GM21367 (cell line): ENCODE measurements around the gene CRY2.

Experiments used
- ATAC-seq: cut with Tn5 transposase; IDR thresholded peaks from one replicate; pipeline ENCODE4 v1.9.1; 2021; ENCODE audit not compliant: unreplicated experiment

The CRY2 gene

DNA sequence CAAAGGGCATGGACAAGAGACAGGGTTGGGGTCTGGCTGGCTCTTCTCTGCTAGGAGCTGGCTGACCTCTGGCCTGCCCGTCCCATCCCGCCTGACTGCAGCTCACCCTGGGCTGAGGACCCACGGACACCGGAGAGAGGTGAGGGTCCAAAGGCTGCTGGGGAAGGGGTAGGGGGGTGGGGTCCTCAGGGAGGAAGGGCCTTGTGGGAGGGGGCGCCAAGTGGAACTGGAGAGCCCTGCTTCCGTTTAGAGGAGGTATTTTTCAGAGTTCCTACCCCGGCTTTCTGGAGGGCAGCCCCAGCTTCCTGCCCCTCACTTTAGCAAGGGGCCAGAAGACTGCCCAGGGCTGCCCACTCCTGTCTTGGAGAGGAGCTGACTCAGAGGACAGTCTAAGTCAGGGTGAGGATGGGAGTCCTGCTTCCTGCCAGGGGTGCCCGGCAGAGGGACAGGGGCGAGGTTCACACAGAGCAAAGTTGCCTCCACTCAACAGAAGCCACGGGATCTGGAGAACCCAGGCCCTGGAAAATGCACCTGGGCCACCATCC, 82.3 kb downstream of the CRY2 start:
- ATAC-seq: peak; percentile 15

DNA sequence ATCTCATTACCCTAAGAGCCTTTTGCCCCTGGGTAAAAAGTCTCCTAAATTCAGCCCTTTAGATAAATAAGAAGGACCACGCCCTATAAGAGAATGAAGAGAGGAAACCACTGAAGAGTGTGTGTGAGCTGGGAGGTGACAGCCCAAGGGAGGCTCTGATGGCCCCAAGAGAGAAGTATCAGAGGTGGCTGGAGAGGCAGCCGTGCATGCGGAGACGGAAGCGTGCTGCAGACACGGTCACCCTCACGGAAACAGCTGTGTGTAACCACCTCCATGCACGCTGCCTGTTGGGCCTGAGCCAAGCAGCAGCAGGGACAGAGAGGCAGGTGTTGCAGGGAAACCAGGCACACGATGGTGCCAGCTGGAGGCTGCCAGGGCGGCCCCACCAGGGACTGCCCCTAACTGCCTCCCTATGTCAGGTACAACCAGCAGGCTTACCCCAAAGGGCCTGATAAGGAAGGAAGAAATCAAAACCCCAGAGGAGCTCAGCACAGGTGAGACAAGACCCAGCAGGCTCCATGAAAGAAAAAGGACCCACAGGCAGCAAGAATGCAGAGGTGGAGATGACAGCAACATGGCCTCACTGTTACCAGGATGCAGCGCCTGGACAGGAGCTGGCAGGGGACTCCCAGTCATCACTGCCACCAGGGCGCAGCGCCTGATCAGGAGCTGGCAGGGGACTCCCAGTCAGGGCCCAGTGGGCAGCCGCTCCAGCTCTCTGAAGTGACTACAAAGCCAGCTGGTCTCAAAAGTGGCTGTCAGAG, 82.9 kb downstream of the CRY2 start:
- peak; percentile 82 for ATAC-seq

DNA sequence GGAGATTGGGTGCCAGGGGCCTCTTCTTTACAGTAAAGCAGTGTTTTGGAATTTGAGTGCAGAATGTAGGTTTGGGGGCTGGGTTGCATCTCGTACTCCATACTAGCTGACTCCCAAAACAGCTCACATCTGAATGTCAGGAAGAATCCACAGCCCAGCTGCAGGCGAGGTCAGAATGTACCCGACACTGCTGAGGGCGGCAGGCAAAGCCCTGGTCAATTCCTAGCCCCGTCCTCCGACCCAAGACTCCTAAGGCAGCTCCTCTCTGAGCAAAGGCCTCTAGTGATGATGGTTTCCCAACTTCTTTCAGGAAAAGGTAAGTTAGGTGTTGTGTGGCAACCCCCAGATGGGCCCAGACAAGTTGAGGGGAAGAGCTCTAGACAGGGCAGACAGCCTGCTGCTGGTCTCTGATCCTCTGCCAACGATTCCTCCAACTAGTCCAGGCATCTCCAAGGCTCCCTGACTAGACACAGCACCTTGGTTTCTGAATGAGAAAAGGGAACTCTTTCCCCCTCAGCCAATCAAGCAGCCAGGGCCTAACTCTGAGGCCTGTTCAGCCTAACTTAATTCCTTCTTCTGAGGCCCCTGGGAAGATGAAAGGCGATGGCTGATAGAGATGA, 83.8 kb downstream of the CRY2 start:
- no peak for ATAC-seq

- no peak for ATAC-seq
These were observed 84.5 kb downstream of the CRY2 start for GRCh38 chr11:45931739-45932138.

- no peak for ATAC-seq
These were observed 84.9 kb downstream of the CRY2 start for GRCh38 chr11:45932217-45932616.
